Upper lobe of left lung (tissue), 4 donors: ENCODE data around the gene CES4A.

Experiments
- EP300 ChIP-seq, 4 donors: sonication (generic); formaldehyde crosslinking; IDR thresholded peaks; one replicate each; pipeline ENCODE4 v1.5.1; 2017; ENCODE audit warnings: antibody characterized with exemption in 4 of 4, control low read depth in 2 of 4
- POLR2A ChIP-seq, 4 donors: fragments of 450-650 bp; IDR thresholded peaks; one replicate each; pipeline ENCODE4 v1.5.1; 2016 to 2017; ENCODE audit warnings: antibody characterized with exemption in 4 of 4, mild to moderate bottlenecking in 2 of 4
- POLR2AphosphoS5 ChIP-seq, 2 donors: sonication (generic); formaldehyde crosslinking; IDR thresholded peaks; one replicate each; pipeline ENCODE4 v1.5.1; 2017; ENCODE audit warnings: antibody characterized with exemption in 2 of 2
- TF ChIP-seq, protein P1 (sequence below), 6 experiments: fragments of 450-650 bp in 4 of 6; fragments of 200-600 bp in 2 of 6; sonication (generic) in 2 of 6; IDR thresholded peaks; one replicate each; pipeline ENCODE4 v1.5.1; 2016 to 2019; ENCODE audit warnings: antibody characterized with exemption in 6 of 6

DNA sequence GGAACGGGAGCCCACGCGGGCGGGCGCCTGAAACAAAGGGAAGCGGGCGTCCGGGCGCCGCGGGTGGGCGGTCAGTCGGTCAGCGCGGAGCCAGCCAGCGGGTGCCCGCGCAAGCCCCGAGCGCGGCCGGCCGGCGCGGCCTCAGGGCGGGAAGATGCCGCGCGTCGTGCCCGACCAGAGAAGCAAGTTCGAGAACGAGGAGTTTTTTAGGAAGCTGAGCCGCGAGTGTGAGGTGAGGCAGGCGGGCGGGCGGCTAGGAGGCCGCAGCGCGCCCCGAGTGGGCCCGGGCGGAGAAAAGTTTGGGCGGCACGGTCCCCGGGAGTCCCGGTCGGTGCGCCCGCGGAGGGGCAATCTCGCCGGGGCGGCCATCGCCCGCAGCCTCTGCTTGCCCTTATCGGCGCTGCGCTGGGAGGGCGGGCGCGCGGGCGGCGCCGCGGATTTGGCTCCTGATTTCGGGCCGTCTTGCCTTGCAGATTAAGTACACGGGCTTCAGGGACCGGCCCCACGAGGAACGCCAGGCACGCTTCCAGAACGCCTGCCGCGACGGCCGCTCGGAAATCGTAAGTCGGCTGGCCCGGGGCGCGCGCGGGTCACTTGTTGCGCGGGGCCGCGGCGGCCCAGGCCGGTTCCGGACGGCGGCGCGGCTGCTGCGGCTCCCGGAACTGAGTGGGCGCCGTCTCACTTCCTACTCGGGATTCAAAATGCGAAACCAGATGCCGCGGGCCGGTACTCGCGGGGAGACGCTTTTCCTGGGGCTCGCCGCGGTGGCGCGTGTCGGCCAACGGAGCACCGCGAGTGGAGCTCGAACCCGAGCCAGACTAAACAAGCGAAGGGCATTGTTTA is 41.1 kb downstream of the CES4A start:
- TF ChIP-seq, protein P1, sequence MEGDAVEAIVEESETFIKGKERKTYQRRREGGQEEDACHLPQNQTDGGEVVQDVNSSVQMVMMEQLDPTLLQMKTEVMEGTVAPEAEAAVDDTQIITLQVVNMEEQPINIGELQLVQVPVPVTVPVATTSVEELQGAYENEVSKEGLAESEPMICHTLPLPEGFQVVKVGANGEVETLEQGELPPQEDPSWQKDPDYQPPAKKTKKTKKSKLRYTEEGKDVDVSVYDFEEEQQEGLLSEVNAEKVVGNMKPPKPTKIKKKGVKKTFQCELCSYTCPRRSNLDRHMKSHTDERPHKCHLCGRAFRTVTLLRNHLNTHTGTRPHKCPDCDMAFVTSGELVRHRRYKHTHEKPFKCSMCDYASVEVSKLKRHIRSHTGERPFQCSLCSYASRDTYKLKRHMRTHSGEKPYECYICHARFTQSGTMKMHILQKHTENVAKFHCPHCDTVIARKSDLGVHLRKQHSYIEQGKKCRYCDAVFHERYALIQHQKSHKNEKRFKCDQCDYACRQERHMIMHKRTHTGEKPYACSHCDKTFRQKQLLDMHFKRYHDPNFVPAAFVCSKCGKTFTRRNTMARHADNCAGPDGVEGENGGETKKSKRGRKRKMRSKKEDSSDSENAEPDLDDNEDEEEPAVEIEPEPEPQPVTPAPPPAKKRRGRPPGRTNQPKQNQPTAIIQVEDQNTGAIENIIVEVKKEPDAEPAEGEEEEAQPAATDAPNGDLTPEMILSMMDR (IDR thresholded peaks at IDR 0.05): peak in 1 of 6 experiments; percentile 3
- TF ChIP-seq POLR2A (IDR thresholded peaks at IDR 0.05) (peak in 2 of 4 donors; percentile 24 to 68), EP300 (IDR thresholded peaks at IDR 0.05) (no peak), POLR2AphosphoS5 (IDR thresholded peaks at IDR 0.05) (peak; percentile 41 to 47)
